A204.1 (cell line): ENCODE results near the gene DCC.

Experiments
- FAIRE-seq: peaks from 2 replicates; lab custom pipeline; 2012; peaks lifted over from hg19 to GRCh38; lab: Jason Lieb, UNC

The DCC gene

GRCh38 chr18:52499644-52500043 lies 159.6 kb downstream of the DCC start:
- no peak for FAIRE-seq

- FAIRE-seq, result no peak
Observed at GRCh38 chr18:52504589-52504988, 164.6 kb downstream of the DCC start.

GRCh38 chr18:52510139-52510538 lies 170.1 kb downstream of the DCC start:
- FAIRE-seq, result no peak

GRCh38 chr18:52518086-52518485 lies 178.1 kb downstream of the DCC start:
- no peak for FAIRE-seq

- no peak for FAIRE-seq
Observed at GRCh38 chr18:52519021-52519420, 179.0 kb downstream of the DCC start.

GRCh38 chr18:52523566-52523965 lies 183.6 kb downstream of the DCC start:
- FAIRE-seq, result no peak

GRCh38 chr18:52531836-52532235 lies 191.8 kb downstream of the DCC start:
- no peak for FAIRE-seq

- no peak for FAIRE-seq
Observed at GRCh38 chr18:52536039-52536438, 196.0 kb downstream of the DCC start.

GRCh38 chr18:52537261-52537660 lies 197.3 kb downstream of the DCC start:
- FAIRE-seq, result no peak

GRCh38 chr18:52541056-52541455 lies 201.1 kb downstream of the DCC start:
- FAIRE-seq, result no peak

GRCh38 chr18:52544086-52544485 lies 204.1 kb downstream of the DCC start:
- no peak for FAIRE-seq

- FAIRE-seq, result no peak
Observed at GRCh38 chr18:52546686-52547346, 206.8 kb downstream of the DCC start.

GRCh38 chr18:52553441-52553840 lies 213.4 kb downstream of the DCC start:
- no peak for FAIRE-seq

GRCh38 chr18:52554180-52554579 lies 214.2 kb downstream of the DCC start:
- FAIRE-seq, result no peak

GRCh38 chr18:52567360-52567759 lies 227.4 kb downstream of the DCC start:
- no peak for FAIRE-seq

GRCh38 chr18:52569492-52569891 lies 229.5 kb downstream of the DCC start:
- FAIRE-seq, result no peak

GRCh38 chr18:52570975-52571374 lies 231.0 kb downstream of the DCC start:
- no peak for FAIRE-seq

- no peak for FAIRE-seq
Observed at GRCh38 chr18:52572036-52573000, 232.3 kb downstream of the DCC start.

- no peak for FAIRE-seq
Observed at GRCh38 chr18:52577795-52578194, 237.8 kb downstream of the DCC start.

GRCh38 chr18:52582061-52582460 lies 242.1 kb downstream of the DCC start:
- no peak for FAIRE-seq

GRCh38 chr18:52582516-52582915 lies 242.5 kb downstream of the DCC start:
- no peak for FAIRE-seq

- FAIRE-seq, result no peak
Observed at GRCh38 chr18:52588931-52589330, 248.9 kb downstream of the DCC start.

- FAIRE-seq, result no peak
Observed at GRCh38 chr18:52596748-52597435, 256.9 kb downstream of the DCC start.
